GM18499 (cell line): ENCODE measurements around the gene TELO2.
"Not testable (repeated sequence)": the region's sequence is repeated elsewhere in the genome, so short reads cannot be mapped to it uniquely, and the experiment has no call there.

Experiments used
- ATAC-seq: cut with Tn5 transposase; IDR thresholded peaks from one replicate; pipeline ENCODE4 v1.9.1; 2021; ENCODE audit warnings: moderate number of reproducible peaks; ENCODE audit not compliant: insufficient read depth, unreplicated experiment

TELO2 gene

GRCh38 chr16:1457489-1458245 lies 35.5 kb upstream of the TELO2 start:
- ATAC-seq, result no peak

GRCh38 chr16:1458336-1458976 lies 34.7 kb upstream of the TELO2 start:
- no peak for ATAC-seq

- no peak for ATAC-seq
Measured at GRCh38 chr16:1458977-1459341, 34.2 kb upstream of the TELO2 start.

DNA sequence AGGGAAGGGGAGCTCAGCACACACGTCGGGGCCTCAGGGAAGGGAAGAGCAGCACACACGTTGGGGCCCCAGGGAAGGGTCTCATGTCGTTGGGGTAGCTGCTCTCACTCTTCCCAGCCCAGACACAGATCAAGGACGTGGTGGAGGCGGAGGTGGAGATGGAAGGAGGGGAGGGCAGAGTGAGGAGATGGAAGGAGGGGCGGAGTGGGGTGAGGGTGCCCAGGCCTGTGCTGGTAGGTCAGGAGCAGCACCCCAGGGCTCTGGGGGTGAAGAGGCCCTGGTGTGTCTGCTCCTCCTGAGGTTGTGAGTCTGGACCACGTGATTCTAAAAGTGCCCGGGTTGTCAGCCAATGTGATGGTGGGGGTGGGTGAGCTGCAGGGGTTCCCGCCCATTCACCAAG lies 33.2 kb upstream of the TELO2 start:
- no peak for ATAC-seq

GRCh38 chr16:1460602-1461138 lies 32.5 kb upstream of the TELO2 start:
- no peak for ATAC-seq

DNA sequence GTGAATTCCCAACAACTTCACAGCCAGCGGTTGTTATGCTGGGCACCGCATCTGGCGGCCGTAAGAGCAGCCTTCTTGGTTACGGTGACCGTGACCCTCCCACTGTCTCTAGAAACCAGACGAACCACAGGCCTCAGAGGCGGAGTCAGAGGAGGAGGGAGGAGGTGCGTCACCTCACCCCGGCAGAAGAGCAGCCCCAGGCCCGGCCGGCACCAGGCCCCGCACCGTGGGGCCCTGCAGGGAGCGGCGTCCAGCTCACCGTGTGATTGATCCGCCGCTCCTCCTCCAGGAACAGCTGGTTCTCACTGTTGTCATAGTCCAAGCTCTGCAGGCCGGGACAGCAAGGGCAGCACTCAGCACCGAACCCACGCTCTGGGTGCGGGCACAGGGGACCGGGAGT lies 32.0 kb upstream of the TELO2 start:
- ATAC-seq, result no peak

- no peak for ATAC-seq
Measured at GRCh38 chr16:1464196-1464893, 28.8 kb upstream of the TELO2 start.

GRCh38 chr16:1464894-1465566 lies 28.1 kb upstream of the TELO2 start:
- ATAC-seq, result no peak

DNA sequence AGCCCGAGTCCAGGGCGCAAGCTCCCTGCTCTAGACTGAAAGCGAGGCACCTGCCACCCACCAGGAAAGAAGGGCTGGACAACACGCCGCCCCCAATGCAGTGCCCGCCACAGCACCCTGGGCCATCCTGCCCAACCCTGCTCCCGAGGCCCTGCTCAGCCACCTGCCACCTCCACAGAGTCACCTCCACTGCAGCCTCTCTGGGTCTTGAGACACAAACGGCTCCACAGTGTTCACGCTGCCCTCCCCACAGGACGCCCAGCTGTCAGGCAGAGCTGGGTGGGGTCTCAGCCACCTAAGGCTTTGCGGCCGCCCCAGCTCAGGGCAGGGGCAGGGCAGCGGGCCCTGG lies 27.6 kb upstream of the TELO2 start:
- no peak for ATAC-seq

DNA sequence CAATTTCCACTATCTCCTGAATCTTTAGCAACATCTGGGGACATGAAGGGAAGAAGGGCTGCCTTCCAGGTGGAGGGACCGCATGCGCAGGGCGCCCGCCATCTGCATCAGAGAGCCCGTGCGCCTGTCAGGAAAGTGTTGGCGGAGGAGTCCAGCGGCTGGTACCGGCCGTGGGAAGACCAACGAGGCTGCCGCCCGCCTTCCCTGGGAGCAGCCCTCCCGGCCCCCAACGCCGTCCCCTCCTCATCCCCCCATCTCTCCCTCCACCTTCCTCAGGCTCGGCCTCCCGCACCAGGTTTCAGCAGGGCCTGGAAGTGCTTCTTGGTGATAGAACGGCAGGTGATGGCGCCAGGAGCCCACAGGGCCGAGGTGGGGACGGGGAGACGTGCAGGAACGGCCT lies 27.1 kb upstream of the TELO2 start:
- no peak for ATAC-seq

DNA sequence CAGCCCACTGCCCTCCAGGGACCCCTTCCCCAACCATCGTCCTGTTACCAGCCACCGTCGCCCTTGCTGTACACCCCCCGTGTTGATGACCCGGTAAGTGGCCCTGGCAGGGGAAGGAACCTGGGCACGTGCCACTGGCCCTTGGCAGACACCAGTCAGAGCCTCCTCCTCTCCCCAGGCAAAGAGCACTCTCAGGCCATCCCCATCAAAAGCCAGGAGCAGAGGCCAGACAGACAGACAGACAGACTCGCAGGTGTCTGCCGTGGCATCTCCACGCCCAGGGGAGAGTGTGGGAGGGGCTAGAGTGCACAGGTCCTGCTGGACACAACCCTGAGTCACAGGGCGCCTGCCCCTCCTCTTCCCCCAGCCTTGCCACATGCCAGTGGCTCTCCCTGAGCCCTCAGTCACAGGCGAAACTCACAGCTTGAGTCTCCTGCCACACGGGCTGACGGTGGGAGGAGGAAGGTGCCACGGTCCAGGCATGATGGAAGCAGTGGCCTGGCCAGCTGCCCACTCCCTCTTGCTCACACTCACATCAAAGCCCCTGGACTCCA lies 26.1 kb upstream of the TELO2 start:
- no peak for ATAC-seq

DNA sequence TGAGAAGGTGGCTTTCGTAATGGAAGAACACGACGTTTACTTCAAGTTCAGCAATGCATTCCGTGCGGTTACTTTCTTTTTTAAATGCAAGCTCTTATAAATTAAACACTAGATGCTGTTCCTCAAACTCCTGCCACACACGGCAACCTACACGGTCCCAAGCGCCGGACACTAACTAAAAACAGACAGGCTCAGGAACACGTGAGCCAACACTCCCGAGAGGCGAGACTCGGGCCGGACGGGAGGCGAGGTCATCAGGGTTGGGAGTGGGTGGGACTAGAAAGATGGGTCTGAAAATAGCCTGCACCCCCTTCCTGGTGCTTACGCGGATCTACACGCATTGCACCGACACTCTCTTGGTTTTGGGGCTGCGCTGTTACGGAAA lies 24.7 kb upstream of the TELO2 start:
- no peak for ATAC-seq

GRCh38 chr16:1469141-1469540 lies 24.0 kb upstream of the TELO2 start:
- ATAC-seq, result not testable (repeated sequence)

GRCh38 chr16:1469693-1470201 lies 23.4 kb upstream of the TELO2 start:
- ATAC-seq, result no peak

- no peak for ATAC-seq
Measured at GRCh38 chr16:1470481-1471251, 22.5 kb upstream of the TELO2 start.

GRCh38 chr16:1471569-1472194 lies 21.5 kb upstream of the TELO2 start:
- ATAC-seq, result no peak

DNA sequence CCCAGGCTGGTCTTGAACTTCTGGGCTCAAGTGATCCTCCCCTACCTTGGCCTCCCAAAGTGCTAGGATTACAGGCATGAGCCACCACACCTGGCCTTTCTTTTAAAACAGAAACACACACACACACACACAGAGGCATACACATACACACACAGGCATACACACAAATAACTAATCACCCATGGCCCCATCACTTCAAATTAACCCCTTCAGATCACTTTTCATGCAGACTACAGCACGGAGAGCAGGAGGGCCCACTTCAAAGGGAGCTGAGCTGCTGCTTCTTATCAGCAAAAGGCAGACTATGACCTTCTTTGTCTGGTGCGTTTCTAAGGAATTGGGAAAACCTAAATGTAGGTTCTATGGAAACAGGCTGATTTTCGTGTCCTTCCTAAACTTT lies 20.2 kb upstream of the TELO2 start:
- no peak for ATAC-seq

DNA sequence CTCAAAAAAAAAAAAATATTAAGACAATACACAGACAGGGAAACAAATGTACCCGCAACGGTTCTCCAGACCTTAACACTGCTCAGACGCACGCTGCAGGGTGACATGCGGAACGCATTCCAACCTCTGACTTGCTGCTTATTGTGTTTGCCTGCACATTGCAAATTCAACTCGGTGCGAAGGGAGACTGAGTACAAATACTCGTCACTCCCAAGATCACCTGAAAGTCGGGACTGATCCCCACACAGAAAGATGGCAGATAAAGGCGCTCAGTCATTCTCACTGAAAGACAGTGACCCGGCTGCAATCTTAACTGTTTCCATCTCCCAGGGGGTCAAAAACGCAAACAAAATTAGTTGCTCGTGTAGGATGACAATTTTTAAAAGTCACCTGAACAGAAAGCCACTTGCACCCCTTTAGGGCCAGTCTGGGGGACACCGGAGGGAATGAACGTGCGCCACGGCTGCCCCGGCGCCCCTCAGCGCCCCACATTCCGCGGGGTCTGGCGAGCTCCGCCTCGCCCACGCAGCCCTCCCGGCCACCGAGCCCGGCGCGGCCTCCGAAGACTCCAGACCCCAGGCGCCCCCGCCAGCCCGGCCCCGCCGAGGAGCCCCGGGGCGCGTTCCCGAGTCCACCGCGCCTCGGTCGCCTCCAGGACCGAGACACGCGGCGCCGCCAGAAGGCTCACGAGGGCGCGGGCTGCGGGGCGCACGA lies 18.9 kb upstream of the TELO2 start:
- no peak for ATAC-seq
